Measurements from ENCODE around the gene ABTB1.

The ABTB1 gene

GRCh38 chr3:127707851-127708411 lies 35.2 kb downstream of the ABTB1 start:
- no peak for FAIRE-seq

- FAIRE-seq = no peak
Observed at GRCh38 chr3:127708837-127709236, 36.1 kb downstream of the ABTB1 start.

- FAIRE-seq = no peak
Observed at GRCh38 chr3:127709320-127710060, 36.7 kb downstream of the ABTB1 start.

GRCh38 chr3:127710155-127710941 lies 37.6 kb downstream of the ABTB1 start:
- FAIRE-seq = no peak

- no peak for FAIRE-seq
Observed at GRCh38 chr3:127711021-127711695, 38.4 kb downstream of the ABTB1 start.

- no peak for FAIRE-seq
Observed at GRCh38 chr3:127711896-127712295, 39.1 kb downstream of the ABTB1 start.

GRCh38 chr3:127712461-127712860 lies 39.7 kb downstream of the ABTB1 start:
- FAIRE-seq = no peak

GRCh38 chr3:127712881-127713771 lies 40.4 kb downstream of the ABTB1 start:
- FAIRE-seq = no peak

GRCh38 chr3:127714125-127714571 lies 41.4 kb downstream of the ABTB1 start:
- FAIRE-seq = no peak

GRCh38 chr3:127714866-127715265 lies 42.1 kb downstream of the ABTB1 start:
- no peak for FAIRE-seq

GRCh38 chr3:127715532-127715931 lies 42.8 kb downstream of the ABTB1 start:
- FAIRE-seq = no peak

GRCh38 chr3:127716384-127716783 lies 43.6 kb downstream of the ABTB1 start:
- FAIRE-seq = no peak

- no peak for FAIRE-seq
Observed at GRCh38 chr3:127717357-127718244, 44.8 kb downstream of the ABTB1 start.

GRCh38 chr3:127718245-127718915 lies 45.6 kb downstream of the ABTB1 start:
- no peak for FAIRE-seq

GRCh38 chr3:127718916-127719290 lies 46.2 kb downstream of the ABTB1 start:
- FAIRE-seq = no peak

GRCh38 chr3:127719369-127719768 lies 46.6 kb downstream of the ABTB1 start:
- FAIRE-seq = no peak

GRCh38 chr3:127720161-127720823 lies 47.5 kb downstream of the ABTB1 start:
- FAIRE-seq = no peak

GRCh38 chr3:127720985-127721935 lies 48.5 kb downstream of the ABTB1 start:
- FAIRE-seq = no peak
